Measurements from ENCODE around the gene XYLT1. TPM values are rescaled to one million over a fixed set of nuclear protein-coding genes. Genes with fewer than 3 reads are reported as not detected.

XYLT1 gene
- polyA plus RNA-seq, 1 of the 3 experiments (the other 2 are of a cell fraction): 17.6 TPM

DNA sequence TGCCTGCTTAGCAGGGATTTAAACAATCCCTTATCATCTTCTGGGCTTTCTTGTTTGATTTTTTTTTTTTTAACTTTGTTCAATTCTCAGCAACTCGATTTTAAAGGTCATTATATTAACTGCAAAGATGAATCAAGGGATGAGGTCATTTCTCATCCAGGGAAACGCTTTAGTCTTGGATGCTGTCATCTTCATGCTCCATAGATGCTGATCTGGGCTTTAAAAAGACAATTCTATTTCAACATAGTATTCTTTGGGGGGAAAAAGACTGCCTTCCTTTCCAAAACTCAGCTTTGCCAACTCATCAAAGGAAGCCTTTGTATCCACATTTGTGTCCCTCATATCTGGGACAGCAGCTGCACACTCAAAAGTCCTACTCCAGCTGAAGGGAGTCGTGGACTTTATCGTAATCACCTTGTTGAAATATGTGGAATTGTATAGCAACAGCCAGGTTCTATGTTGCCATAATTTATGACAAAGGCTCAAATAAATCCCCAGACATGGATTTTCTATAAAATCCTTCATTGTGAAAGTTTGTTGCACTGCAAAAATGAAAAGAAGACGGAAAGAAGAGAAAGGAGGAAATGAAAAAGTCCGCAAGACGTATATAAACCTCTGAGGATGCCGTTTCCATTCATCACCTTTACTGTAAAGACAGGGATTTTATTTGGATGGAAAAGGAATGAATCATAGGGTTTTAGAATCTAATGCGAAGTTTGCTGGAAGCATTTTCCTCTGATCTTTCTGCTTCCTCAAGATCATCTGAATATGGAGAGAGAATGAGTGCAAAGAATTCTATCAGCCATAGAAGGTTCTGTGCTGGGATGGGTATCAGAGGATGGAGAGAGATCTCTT is 48.6 kb upstream of the XYLT1 start:
- Histone ChIP-seq H3K27ac (ENCODE audit: low read depth in 2 of 2, low read length in 1 of 2) (peak overlapping the region in 1 of 2 experiments; percentile 99; a peak in 2 of 4 replicates), H3K4me1 (ENCODE audit: control insufficient read depth in 1 of 2, insufficient read depth in 2 of 2, low read depth in 1 of 2, low read length in 1 of 2) (peaks cover 0 to 24% of the 10 kb centered on the region in 2 experiments; a peak in 2 of 4 replicates), H3K79me2 (ENCODE audit: insufficient read depth) (no peaks in the 10 kb centered on the region), H3F3A (replicated peaks; ENCODE audit: insufficient read depth) (peaks cover 59% of the 10 kb centered on the region), H3K9me3 (no peaks in the 10 kb centered on the region), H4K20me1 (ENCODE audit: insufficient read depth) (no peaks in the 10 kb centered on the region), H3K36me3 (replicated peaks in 1 of 2; ENCODE audit: control insufficient read depth in 1 of 2, insufficient read depth in 2 of 2, low read length in 1 of 2) (no peaks in the 10 kb centered on the region), H3K4me2 (peak overlapping the region; percentile 68), H3K27me3 (ENCODE audit: insufficient read depth) (no peaks in the 10 kb centered on the region), H3K9ac (peak overlapping the region; percentile 79), H3K9me2 (no peaks in the 10 kb centered on the region), H2AFZ (ENCODE audit: low read depth) (no peak overlapping the region), H3K4me3 (ENCODE audit: low read depth in 2 of 2, low read length in 1 of 2) (peak overlapping the region in 1 of 2 experiments; percentile 30; a peak in 2 of 4 replicates)
- DNase-seq: no peak
- ChIA-PET CTCF (interaction anchor here (2.2 kb wide), 1 partner anchor 60 kb away, joined by 4 read pairs; no protein-coding TSS in a partner anchor), POLR2A (no interaction called here)
- WGBS (ENCODE audit: low lambda C conversion rate): 45% methylated on average over 9 of the region's 9 CpGs
- TF ChIP-seq RFX5 (IDR thresholded peaks at IDR 0.05; ENCODE audit: low read length): no peak
- TF ChIP-seq RCOR1 (IDR thresholded peaks at IDR 0.05; ENCODE audit: low read length): no peak
- no peak for TF ChIP-seq RAD21 (IDR thresholded peaks at IDR 0.05; ENCODE audit: low read length)
- peak; percentile 70; the same call in 1 of the 2 replicates for TF ChIP-seq FOSL2 (IDR thresholded peaks at IDR 0.05; ENCODE audit: borderline replicate concordance, low read depth)
- TF ChIP-seq POLR2AphosphoS5 (IDR thresholded peaks at IDR 0.05; ENCODE audit: low read depth, low read length): no peak
- TF ChIP-seq YY1 (IDR thresholded peaks at IDR 0.05; ENCODE audit: low read depth): no peak
- TF ChIP-seq EP300 (IDR thresholded peaks at IDR 0.05; ENCODE audit: borderline replicate concordance in 1 of 2, low read depth in 1 of 2, low read length in 1 of 2): peak in 1 of 2 experiments; percentile 30; a peak in 1 of 4 replicates
- TF ChIP-seq NRF1 (IDR thresholded peaks at IDR 0.05; ENCODE audit: low read depth, low read length): no peak
- 0 out of 2 replicates have a peak, but pooled peaks have one; percentile 30 for TF ChIP-seq TCF12 (IDR thresholded peaks at IDR 0.05)
- TF ChIP-seq TAF1 (IDR thresholded peaks at IDR 0.05; ENCODE audit: borderline replicate concordance, low read depth, low read length): no peak
- TF ChIP-seq, protein P1, sequence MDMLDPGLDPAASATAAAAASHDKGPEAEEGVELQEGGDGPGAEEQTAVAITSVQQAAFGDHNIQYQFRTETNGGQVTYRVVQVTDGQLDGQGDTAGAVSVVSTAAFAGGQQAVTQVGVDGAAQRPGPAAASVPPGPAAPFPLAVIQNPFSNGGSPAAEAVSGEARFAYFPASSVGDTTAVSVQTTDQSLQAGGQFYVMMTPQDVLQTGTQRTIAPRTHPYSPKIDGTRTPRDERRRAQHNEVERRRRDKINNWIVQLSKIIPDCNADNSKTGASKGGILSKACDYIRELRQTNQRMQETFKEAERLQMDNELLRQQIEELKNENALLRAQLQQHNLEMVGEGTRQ (IDR thresholded peaks at IDR 0.05; ENCODE audit: borderline replicate concordance, low read depth, low read length): no peak
- peak; percentile 9; the same call in 1 of the 2 replicates for TF ChIP-seq RXRA (IDR thresholded peaks at IDR 0.05; ENCODE audit: borderline replicate concordance, low read depth)
- TF ChIP-seq, protein P2, sequence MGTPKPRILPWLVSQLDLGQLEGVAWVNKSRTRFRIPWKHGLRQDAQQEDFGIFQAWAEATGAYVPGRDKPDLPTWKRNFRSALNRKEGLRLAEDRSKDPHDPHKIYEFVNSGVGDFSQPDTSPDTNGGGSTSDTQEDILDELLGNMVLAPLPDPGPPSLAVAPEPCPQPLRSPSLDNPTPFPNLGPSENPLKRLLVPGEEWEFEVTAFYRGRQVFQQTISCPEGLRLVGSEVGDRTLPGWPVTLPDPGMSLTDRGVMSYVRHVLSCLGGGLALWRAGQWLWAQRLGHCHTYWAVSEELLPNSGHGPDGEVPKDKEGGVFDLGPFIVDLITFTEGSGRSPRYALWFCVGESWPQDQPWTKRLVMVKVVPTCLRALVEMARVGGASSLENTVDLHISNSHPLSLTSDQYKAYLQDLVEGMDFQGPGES (IDR thresholded peaks at IDR 0.05; ENCODE audit: low read depth, low read length): no peak
- no peak for TF ChIP-seq GABPA (IDR thresholded peaks at IDR 0.05; ENCODE audit: low read depth)
- TF ChIP-seq MEF2A (IDR thresholded peaks at IDR 0.05; ENCODE audit: borderline replicate concordance, low read depth): no peak
- TF ChIP-seq, protein P3, sequence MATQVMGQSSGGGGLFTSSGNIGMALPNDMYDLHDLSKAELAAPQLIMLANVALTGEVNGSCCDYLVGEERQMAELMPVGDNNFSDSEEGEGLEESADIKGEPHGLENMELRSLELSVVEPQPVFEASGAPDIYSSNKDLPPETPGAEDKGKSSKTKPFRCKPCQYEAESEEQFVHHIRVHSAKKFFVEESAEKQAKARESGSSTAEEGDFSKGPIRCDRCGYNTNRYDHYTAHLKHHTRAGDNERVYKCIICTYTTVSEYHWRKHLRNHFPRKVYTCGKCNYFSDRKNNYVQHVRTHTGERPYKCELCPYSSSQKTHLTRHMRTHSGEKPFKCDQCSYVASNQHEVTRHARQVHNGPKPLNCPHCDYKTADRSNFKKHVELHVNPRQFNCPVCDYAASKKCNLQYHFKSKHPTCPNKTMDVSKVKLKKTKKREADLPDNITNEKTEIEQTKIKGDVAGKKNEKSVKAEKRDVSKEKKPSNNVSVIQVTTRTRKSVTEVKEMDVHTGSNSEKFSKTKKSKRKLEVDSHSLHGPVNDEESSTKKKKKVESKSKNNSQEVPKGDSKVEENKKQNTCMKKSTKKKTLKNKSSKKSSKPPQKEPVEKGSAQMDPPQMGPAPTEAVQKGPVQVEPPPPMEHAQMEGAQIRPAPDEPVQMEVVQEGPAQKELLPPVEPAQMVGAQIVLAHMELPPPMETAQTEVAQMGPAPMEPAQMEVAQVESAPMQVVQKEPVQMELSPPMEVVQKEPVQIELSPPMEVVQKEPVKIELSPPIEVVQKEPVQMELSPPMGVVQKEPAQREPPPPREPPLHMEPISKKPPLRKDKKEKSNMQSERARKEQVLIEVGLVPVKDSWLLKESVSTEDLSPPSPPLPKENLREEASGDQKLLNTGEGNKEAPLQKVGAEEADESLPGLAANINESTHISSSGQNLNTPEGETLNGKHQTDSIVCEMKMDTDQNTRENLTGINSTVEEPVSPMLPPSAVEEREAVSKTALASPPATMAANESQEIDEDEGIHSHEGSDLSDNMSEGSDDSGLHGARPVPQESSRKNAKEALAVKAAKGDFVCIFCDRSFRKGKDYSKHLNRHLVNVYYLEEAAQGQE (IDR thresholded peaks at IDR 0.05; ENCODE audit: low read depth, low read length): no peak
- TF ChIP-seq NFIC (IDR thresholded peaks at IDR 0.05; ENCODE audit: borderline replicate concordance): peak; percentile 32; the same call in 1 of the 2 replicates
- no peak for TF ChIP-seq ELF1 (IDR thresholded peaks at IDR 0.05)
- no peak for TF ChIP-seq MXI1 (IDR thresholded peaks at IDR 0.05; ENCODE audit: low read depth, low read length)
- no peak for TF ChIP-seq EZH2phosphoT487 (IDR thresholded peaks at IDR 0.05; ENCODE audit: borderline replicate concordance, low read depth)
- no peak for TF ChIP-seq ZBTB33 (IDR thresholded peaks at IDR 0.05; ENCODE audit: borderline replicate concordance, low read depth)
- no peak for TF ChIP-seq TEAD4 (IDR thresholded peaks at IDR 0.05; ENCODE audit: borderline replicate concordance, insufficient read depth)
- peak; percentile 55 for TF ChIP-seq JUND (IDR thresholded peaks at IDR 0.05)
- peak; percentile 38 for TF ChIP-seq PBX3 (IDR thresholded peaks at IDR 0.05)

All from SK-N-SH (cell line).